SK-N-SH treated with all-trans-retinoic acid at 6 μM for 48 hours (cell line): Measurements from ENCODE around the gene ZNF322.
A peak's percentile ranks its signal among the peaks of the same experiment; 100 is the strongest.

Source experiments
- ATAC-seq: fragments of 200-7000 bp; cut with Tn5 transposase; 3 replicates; pipeline ENCODE4 v1.9.1; 2020; ENCODE audit warnings: mild to moderate bottlenecking, moderate library complexity
- ARNTL ChIP-seq: fragments of 450-650 bp; formaldehyde crosslinking; IDR thresholded peaks from 2 replicates; pipeline ENCODE4 v1.5.0; 2020; ENCODE audit warnings: low read depth, mild to moderate bottlenecking, moderate library complexity, borderline replicate concordance
- BACH2 ChIP-seq: fragments of 250-450 bp; sonication (Bioruptor Pico); IDR thresholded peaks from 2 replicates; pipeline ENCODE4 v1.9.0; 2021; ENCODE audit warnings: mild to moderate bottlenecking, borderline replicate concordance
- CSDC2 ChIP-seq: fragments of 250-450 bp; sonication (Bioruptor Pico); IDR thresholded peaks from 2 replicates; pipeline ENCODE4 v1.5.0; 2020; ENCODE audit warnings: mild to moderate bottlenecking, moderate library complexity
- ESRRG ChIP-seq: fragments of 250-450 bp; sonication (Bioruptor Pico); IDR thresholded peaks from 2 replicates; pipeline ENCODE4 v1.6.1; 2021; ENCODE audit warnings: mild to moderate bottlenecking
- GLIS3 ChIP-seq: fragments of 250-450 bp; sonication (Bioruptor Pico); IDR thresholded peaks from 2 replicates; pipeline ENCODE4 v1.5.0; 2020; ENCODE audit warnings: mild to moderate bottlenecking, moderate library complexity
- ISL1 ChIP-seq: fragments of 250-450 bp; sonication (Bioruptor Pico); IDR thresholded peaks from 2 replicates; pipeline ENCODE4 v2.1.2; 2022; ENCODE audit warnings: mild to moderate bottlenecking, moderate library complexity
- OSR1 ChIP-seq: fragments of 250-450 bp; sonication (Bioruptor Pico); IDR thresholded peaks from 2 replicates; pipeline ENCODE4 v1.8.0; 2022; ENCODE audit warnings: moderate library complexity, mild to moderate bottlenecking, inconsistent platforms
- RARB ChIP-seq: fragments of 250-450 bp; sonication (Bioruptor Pico); IDR thresholded peaks from 2 replicates; pipeline ENCODE4 v1.8.0; 2021; ENCODE audit warnings: mild to moderate bottlenecking, moderate library complexity
- SNAI2 ChIP-seq: fragments of 250-450 bp; sonication (Bioruptor Pico); IDR thresholded peaks from 2 replicates; pipeline ENCODE4 v1.5.0; 2020; ENCODE audit warnings: mild to moderate bottlenecking, moderate library complexity
- ZFP3 ChIP-seq: fragments of 250-450 bp; sonication (Bioruptor Pico); IDR thresholded peaks from 2 replicates; pipeline ENCODE4 v1.5.0; 2020; ENCODE audit warnings: mild to moderate bottlenecking, moderate library complexity
- ZFP30 ChIP-seq: fragments of 450-650 bp; formaldehyde crosslinking; IDR thresholded peaks from 2 replicates; pipeline ENCODE4 v1.5.0; 2022; ENCODE audit warnings: mild to moderate bottlenecking, moderate library complexity
- ZNF565 ChIP-seq: fragments of 450-650 bp; formaldehyde crosslinking; conservative IDR thresholded peaks from 2 replicates; pipeline ENCODE4 v1.5.0; 2020; ENCODE audit warnings: low read depth, mild to moderate bottlenecking, moderate library complexity
- ZNF70 ChIP-seq: fragments of 450-650 bp; formaldehyde crosslinking; IDR thresholded peaks from 2 replicates; pipeline ENCODE4 v1.5.0; 2020; ENCODE audit warnings: mild to moderate bottlenecking, moderate library complexity
- ZNF8 ChIP-seq: fragments of 450-650 bp; formaldehyde crosslinking; IDR thresholded peaks from 2 replicates; pipeline ENCODE4 v1.5.0; 2020; ENCODE audit warnings: mild to moderate bottlenecking, moderate library complexity
- TF ChIP-seq, protein P1 (sequence below): fragments of 250-450 bp; sonication (Bioruptor Pico); IDR thresholded peaks from 2 replicates; pipeline ENCODE4 v1.5.0; 2020; ENCODE audit warnings: mild to moderate bottlenecking, moderate library complexity
- TF ChIP-seq, protein P2 (sequence below): fragments of 250-450 bp; sonication (Bioruptor Pico); IDR thresholded peaks from 2 replicates; pipeline ENCODE4 v1.5.1; 2021; ENCODE audit warnings: mild to moderate bottlenecking, moderate library complexity
- TF ChIP-seq, protein P3 (sequence below): fragments of 250-450 bp; sonication (Bioruptor Pico); IDR thresholded peaks from 2 replicates; pipeline ENCODE4 v1.8.0; 2021; ENCODE audit warnings: low read depth, mild to moderate bottlenecking, moderate library complexity, borderline replicate concordance

Gene ZNF322

DNA sequence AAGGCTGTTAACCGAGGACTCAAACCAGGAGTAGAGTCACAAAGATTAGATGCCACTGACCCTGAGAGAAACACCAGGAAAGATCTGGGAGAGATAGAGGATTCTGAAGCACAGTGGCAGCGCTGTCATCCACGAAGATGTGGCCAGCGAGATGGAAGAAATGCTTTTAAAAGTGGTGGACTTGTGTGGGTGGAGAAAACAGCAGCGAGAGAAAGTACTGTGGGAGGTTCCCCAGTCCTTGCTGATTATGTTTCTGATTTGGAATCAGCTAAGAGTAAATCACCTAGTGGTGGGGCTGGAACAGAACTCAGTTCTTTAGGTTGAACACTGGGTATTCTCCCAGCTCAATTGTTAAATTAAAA, 435 bp upstream of the ZNF322 start:
- ATAC-seq: peak; percentile 70
- TF ChIP-seq GLIS3: no peak
- no peak for TF ChIP-seq BACH2 (CRISPR knock-in tag)
- TF ChIP-seq, protein P1, sequence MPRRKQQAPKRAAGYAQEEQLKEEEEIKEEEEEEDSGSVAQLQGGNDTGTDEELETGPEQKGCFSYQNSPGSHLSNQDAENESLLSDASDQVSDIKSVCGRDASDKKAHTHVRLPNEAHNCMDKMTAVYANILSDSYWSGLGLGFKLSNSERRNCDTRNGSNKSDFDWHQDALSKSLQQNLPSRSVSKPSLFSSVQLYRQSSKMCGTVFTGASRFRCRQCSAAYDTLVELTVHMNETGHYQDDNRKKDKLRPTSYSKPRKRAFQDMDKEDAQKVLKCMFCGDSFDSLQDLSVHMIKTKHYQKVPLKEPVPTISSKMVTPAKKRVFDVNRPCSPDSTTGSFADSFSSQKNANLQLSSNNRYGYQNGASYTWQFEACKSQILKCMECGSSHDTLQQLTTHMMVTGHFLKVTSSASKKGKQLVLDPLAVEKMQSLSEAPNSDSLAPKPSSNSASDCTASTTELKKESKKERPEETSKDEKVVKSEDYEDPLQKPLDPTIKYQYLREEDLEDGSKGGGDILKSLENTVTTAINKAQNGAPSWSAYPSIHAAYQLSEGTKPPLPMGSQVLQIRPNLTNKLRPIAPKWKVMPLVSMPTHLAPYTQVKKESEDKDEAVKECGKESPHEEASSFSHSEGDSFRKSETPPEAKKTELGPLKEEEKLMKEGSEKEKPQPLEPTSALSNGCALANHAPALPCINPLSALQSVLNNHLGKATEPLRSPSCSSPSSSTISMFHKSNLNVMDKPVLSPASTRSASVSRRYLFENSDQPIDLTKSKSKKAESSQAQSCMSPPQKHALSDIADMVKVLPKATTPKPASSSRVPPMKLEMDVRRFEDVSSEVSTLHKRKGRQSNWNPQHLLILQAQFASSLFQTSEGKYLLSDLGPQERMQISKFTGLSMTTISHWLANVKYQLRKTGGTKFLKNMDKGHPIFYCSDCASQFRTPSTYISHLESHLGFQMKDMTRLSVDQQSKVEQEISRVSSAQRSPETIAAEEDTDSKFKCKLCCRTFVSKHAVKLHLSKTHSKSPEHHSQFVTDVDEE: no peak
- no peak for TF ChIP-seq ISL1 (CRISPR knock-in tag)
- TF ChIP-seq ARNTL (CRISPR knock-in tag): no peak

DNA sequence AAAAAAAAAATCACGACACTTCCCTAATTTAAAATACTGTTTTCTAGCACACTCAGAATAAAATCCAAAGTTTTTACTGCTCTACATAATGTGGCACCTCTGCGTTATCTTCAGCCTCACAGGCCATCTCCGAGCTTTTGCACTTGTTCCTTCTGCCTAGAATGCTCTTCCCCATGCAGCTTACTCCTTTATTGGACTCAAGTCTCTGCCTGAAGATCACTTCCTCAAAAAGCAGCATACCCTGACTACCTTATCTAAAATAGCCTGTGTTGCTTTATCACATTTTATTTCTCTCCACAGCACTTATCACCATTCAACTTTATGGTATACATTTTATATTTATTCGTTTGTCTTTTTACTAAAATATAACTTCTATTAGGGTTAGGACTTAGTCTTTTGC, 2.3 kb downstream of the ZNF322 start:
- ATAC-seq: no peak

DNA sequence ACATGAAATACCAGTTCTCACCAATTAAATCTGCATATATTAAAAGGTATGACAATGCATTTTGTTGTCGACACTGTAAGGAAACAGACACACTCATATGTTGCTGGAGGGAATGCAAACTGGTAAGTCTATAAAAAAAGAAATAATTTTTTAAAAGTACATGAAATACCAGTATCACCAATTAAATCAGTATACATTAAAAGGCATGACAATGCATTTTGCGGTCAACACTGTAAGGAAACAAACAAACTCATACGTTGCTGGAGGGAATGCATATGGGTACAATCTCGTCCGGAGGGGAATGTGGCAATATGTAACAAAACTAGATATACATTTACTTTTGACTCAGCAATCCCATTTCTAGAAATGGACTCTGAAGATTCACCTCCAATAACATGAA, 6.5 kb downstream of the ZNF322 start:
- TF ChIP-seq, protein P2, sequence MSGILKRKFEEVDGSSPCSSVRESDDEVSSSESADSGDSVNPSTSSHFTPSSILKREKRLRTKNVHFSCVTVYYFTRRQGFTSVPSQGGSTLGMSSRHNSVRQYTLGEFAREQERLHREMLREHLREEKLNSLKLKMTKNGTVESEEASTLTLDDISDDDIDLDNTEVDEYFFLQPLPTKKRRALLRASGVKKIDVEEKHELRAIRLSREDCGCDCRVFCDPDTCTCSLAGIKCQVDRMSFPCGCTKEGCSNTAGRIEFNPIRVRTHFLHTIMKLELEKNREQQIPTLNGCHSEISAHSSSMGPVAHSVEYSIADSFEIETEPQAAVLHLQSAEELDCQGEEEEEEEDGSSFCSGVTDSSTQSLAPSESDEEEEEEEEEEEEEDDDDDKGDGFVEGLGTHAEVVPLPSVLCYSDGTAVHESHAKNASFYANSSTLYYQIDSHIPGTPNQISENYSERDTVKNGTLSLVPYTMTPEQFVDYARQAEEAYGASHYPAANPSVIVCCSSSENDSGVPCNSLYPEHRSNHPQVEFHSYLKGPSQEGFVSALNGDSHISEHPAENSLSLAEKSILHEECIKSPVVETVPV (CRISPR knock-in tag): no peak
- no peak for ATAC-seq

More for the DNA sequence above, 2.3 kb downstream of the ZNF322 start:
- TF ChIP-seq ISL1 (CRISPR knock-in tag): no peak

DNA sequence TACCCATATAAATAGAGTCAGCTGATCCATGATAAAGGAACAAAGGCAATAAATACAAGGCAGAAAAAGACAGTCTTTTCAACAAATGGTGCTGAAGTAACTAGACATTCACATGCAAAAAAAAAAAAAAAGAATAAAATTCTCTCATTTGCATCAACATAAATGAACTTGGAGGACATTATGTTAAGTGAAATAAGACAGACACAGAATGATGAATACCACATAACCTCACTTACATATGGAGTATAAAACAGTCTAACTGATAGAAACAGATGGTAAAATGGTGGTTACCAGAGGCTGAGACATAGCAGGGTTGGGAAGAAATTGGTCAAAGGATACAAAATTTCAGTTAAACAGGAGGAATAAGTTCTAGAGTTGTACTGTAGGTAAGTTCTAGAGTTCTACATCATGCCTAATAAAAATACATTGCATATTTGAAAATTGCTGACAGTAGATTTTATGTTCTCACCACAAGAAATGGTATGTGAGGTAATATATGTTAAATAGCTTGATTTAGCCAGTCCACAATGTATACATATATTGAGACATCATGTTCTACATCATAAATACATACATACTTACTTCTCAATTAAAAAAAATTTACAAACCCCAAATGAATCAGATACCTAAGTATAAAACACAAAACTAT, 8.3 kb downstream of the ZNF322 start:
- no peak for ATAC-seq
- TF ChIP-seq GLIS3: no peak
- TF ChIP-seq ESRRG: no peak
- no peak for TF ChIP-seq ZNF565 (CRISPR knock-in tag)
- no peak for TF ChIP-seq CSDC2 (CRISPR knock-in tag)
- TF ChIP-seq BACH2 (CRISPR knock-in tag): no peak
- TF ChIP-seq, protein P1: no peak
- TF ChIP-seq ZNF70 (CRISPR knock-in tag): no peak
- TF ChIP-seq, protein P3, sequence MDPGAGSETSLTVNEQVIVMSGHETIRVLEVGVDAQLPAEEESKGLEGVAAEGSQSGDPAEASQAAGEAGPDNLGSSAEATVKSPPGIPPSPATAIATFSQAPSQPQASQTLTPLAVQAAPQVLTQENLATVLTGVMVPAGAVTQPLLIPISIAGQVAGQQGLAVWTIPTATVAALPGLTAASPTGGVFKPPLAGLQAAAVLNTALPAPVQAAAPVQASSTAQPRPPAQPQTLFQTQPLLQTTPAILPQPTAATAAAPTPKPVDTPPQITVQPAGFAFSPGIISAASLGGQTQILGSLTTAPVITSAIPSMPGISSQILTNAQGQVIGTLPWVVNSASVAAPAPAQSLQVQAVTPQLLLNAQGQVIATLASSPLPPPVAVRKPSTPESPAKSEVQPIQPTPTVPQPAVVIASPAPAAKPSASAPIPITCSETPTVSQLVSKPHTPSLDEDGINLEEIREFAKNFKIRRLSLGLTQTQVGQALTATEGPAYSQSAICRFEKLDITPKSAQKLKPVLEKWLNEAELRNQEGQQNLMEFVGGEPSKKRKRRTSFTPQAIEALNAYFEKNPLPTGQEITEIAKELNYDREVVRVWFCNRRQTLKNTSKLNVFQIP: no peak
- TF ChIP-seq RARB (CRISPR knock-in tag): no peak

DNA sequence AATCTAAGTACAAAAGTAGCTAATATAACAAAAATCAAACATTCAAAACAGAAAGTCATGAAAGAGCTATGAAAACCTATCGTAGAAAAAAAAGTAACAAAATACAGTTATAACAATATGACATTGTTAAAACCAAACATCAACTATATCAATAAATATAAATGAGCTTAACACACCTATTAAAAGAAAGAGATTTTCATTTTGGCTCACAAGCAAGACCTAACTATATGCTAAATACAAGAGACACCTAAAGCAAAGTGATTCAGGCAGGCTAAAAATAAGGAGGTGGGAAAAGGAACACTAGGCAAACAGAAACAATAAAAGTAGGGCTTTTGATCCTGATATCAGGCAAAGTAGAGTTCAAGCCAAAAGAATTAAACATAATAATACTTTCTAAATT, 13.5 kb downstream of the ZNF322 start:
- ATAC-seq: no peak
- TF ChIP-seq, protein P2 (CRISPR knock-in tag): no peak
- TF ChIP-seq, protein P3: no peak
- TF ChIP-seq, protein P1: no peak
- TF ChIP-seq ZFP30 (CRISPR knock-in tag): no peak
- no peak for TF ChIP-seq ESRRG
- no peak for TF ChIP-seq ZFP3
- no peak for TF ChIP-seq ISL1 (CRISPR knock-in tag)
- TF ChIP-seq CSDC2 (CRISPR knock-in tag): no peak
- TF ChIP-seq OSR1 (CRISPR knock-in tag): no peak
- TF ChIP-seq ARNTL (CRISPR knock-in tag): no peak
- no peak for TF ChIP-seq GLIS3
- no peak for TF ChIP-seq ZNF8 (CRISPR knock-in tag)
- TF ChIP-seq RARB (CRISPR knock-in tag): no peak
- TF ChIP-seq ZNF70 (CRISPR knock-in tag): no peak
- no peak for TF ChIP-seq BACH2 (CRISPR knock-in tag)
- TF ChIP-seq SNAI2 (CRISPR knock-in tag): no peak
